Lower lobe of right lung (tissue), 2 donors: ENCODE results near the gene TAF6L. TPM values are rescaled to one million over a fixed set of nuclear protein-coding genes. Genes with fewer than 3 reads are reported as not detected.
A peak's percentile ranks its signal among the peaks of the same experiment; 100 is the strongest.
"Not testable (repeated sequence)": the region's sequence is repeated elsewhere in the genome, so short reads cannot be mapped to it uniquely, and the experiment has no call there.

Experiments
- ATAC-seq, 2 donors: fragments of 200-7000 bp; cut with Tn5 transposase; one replicate each; pipeline ENCODE4 v1.9.1; 2020 to 2022; ENCODE audit warnings: mild to moderate bottlenecking in 2 of 2, moderate library complexity in 2 of 2
- DNase-seq: peaks from one replicate; pipeline ENCODE4 v3.0.0-alpha.2; 2020
- H3K27ac ChIP-seq: fragments of 200-600 bp; one replicate; pipeline ENCODE4 v1.8.0; 2022
- H3K27me3 ChIP-seq: fragments of 200-600 bp; one replicate; pipeline ENCODE4 v1.8.0; 2022; ENCODE audit warnings: low read depth
- H3K36me3 ChIP-seq: fragments of 200-600 bp; one replicate; pipeline ENCODE4 v1.8.0; 2022; ENCODE audit warnings: mild to moderate bottlenecking
- H3K4me1 ChIP-seq: fragments of 200-600 bp; one replicate; pipeline ENCODE4 v1.8.0; 2022
- H3K4me3 ChIP-seq: fragments of 200-600 bp; one replicate; pipeline ENCODE4 v1.8.0; 2022; ENCODE audit warnings: mild to moderate bottlenecking
- H3K9me3 ChIP-seq: fragments of 200-600 bp; one replicate; pipeline ENCODE4 v1.8.0; 2022
- CTCF ChIP-seq: fragments of 200-600 bp; IDR thresholded peaks from one replicate; pipeline ENCODE4 v1.8.0; 2022; ENCODE audit warnings: antibody characterized with exemption, mild to moderate bottlenecking
- intact Hi-C: fragments of 100-400 bp; cut with DNase I; formaldehyde crosslinking; loops from one replicate; pipeline ENCODE4 v1.11.0; 2022
- total RNA-seq: library from RNA; stranded (reverse); fragmentation: NEBNext Ultra II Directional; extraction: Animal tissue kit (Norgen Biotek cat#: 25700); gene quantifications from one replicate; pipeline ENCODE4 v1.2.1, GENCODE V29; 2021
- donor health status: DM: no; HTN: yes; CAD: no; lungs with severe emphysema.

Gene TAF6L
- total RNA-seq, 1 donor from 2014 or later: 23.6 TPM

- H3K27ac ChIP-seq: no peak overlapping the region
- intact Hi-C loops: no loop called here
- H3K4me1 ChIP-seq: no peaks in the 10 kb centered on the region
- DNase-seq: no peak
- H3K9me3 ChIP-seq: no peaks in the 10 kb centered on the region
- no peaks in the 10 kb centered on the region for H3K27me3 ChIP-seq
- no peak for ATAC-seq
- no peak overlapping the region for H3K4me3 ChIP-seq
- TF ChIP-seq CTCF: no peak
- H3K36me3 ChIP-seq: peaks cover 39% of the 10 kb centered on the region
Measured at GRCh38 chr11:62811659-62812058, 40.5 kb downstream of the TAF6L start.

GRCh38 chr11:62816557-62816956, 45.4 kb downstream of the TAF6L start:
- no peaks in the 10 kb centered on the region for H3K4me1 ChIP-seq
- H3K4me3 ChIP-seq: peak overlapping the region; percentile 4
- no peaks in the 10 kb centered on the region for H3K9me3 ChIP-seq
- intact Hi-C loops: no loop called here
- H3K27ac ChIP-seq: peak overlapping the region; percentile 32
- DNase-seq (peak; percentile 57), ATAC-seq (peak; percentile 64 to 70)
- H3K27me3 ChIP-seq: no peaks in the 10 kb centered on the region
- TF ChIP-seq CTCF: no peak
- H3K36me3 ChIP-seq: peaks cover 77% of the 10 kb centered on the region

- ATAC-seq (no peak), DNase-seq (no peak)
- no peaks in the 10 kb centered on the region for H3K4me1 ChIP-seq
- H3K4me3 ChIP-seq: peak overlapping the region; percentile 4
- no peaks in the 10 kb centered on the region for H3K27me3 ChIP-seq
- no peak for TF ChIP-seq CTCF
- H3K27ac ChIP-seq: peak overlapping the region; percentile 32
- peaks cover 83% of the 10 kb centered on the region for H3K36me3 ChIP-seq
- H3K9me3 ChIP-seq: no peaks in the 10 kb centered on the region
- intact Hi-C loops: no loop called here
Measured at GRCh38 chr11:62817129-62817528, 45.9 kb downstream of the TAF6L start.

- no peak for TF ChIP-seq CTCF
- intact Hi-C loops: no loop called here
- ATAC-seq: no peak
- H3K27ac ChIP-seq: no peak overlapping the region
- no peaks in the 10 kb centered on the region for H3K9me3 ChIP-seq
- no peak for DNase-seq
- H3K27me3 ChIP-seq: no peaks in the 10 kb centered on the region
- H3K36me3 ChIP-seq: peaks cover 98% of the 10 kb centered on the region
- peaks cover 4% of the 10 kb centered on the region for H3K4me1 ChIP-seq
- H3K4me3 ChIP-seq: no peak overlapping the region
Measured at GRCh38 chr11:62823677-62824076, 52.5 kb downstream of the TAF6L start.

GRCh38 chr11:62828130-62828529, 56.9 kb downstream of the TAF6L start:
- peaks cover 35% of the 10 kb centered on the region for H3K4me1 ChIP-seq
- DNase-seq, ATAC-seq, H3K27me3 ChIP-seq, intact Hi-C loops, H3K4me3 ChIP-seq, H3K9me3 ChIP-seq, H3K27ac ChIP-seq: not testable (repeated sequence)
- peaks cover 61% of the 10 kb centered on the region for H3K36me3 ChIP-seq

- peak overlapping the region; percentile 94 for H3K4me3 ChIP-seq
- H3K36me3 ChIP-seq: peaks cover 55% of the 10 kb centered on the region
- peaks cover 49% of the 10 kb centered on the region for H3K4me1 ChIP-seq
- intact Hi-C loops: no loop called here
- no peaks in the 10 kb centered on the region for H3K9me3 ChIP-seq
- H3K27ac ChIP-seq: peak overlapping the region; percentile 96
- DNase-seq (no peak), ATAC-seq (no peak)
- TF ChIP-seq CTCF: no peak
- no peaks in the 10 kb centered on the region for H3K27me3 ChIP-seq
Measured at GRCh38 chr11:62830904-62831519, 59.8 kb downstream of the TAF6L start.
